HT-29 (cell line): ENCODE results near the gene CUX1. TPM values are rescaled to one million over a fixed set of nuclear protein-coding genes. Genes with fewer than 3 reads are reported as not detected.
A peak's percentile ranks its signal among the peaks of the same experiment; 100 is the strongest.
"Not testable (repeated sequence)": the region's sequence is repeated elsewhere in the genome, so short reads cannot be mapped to it uniquely, and the experiment has no call there.

Experiments
- DNase-seq: peaks from one replicate; pipeline ENCODE4 v3.0.0-alpha.2; 2015; ENCODE audit warnings: low spot score
- total RNA-seq: library from RNA; depleted of rRNA; stranded (reverse); fragments of >200 nt; shearing (Covaris generic); gene quantifications from 2 replicates; pipeline ENCODE4 v1.2.3, GENCODE V29; 2014

Gene CUX1
- total RNA-seq, 1 experiment from 2014 or later = 48.3 TPM

DNA sequence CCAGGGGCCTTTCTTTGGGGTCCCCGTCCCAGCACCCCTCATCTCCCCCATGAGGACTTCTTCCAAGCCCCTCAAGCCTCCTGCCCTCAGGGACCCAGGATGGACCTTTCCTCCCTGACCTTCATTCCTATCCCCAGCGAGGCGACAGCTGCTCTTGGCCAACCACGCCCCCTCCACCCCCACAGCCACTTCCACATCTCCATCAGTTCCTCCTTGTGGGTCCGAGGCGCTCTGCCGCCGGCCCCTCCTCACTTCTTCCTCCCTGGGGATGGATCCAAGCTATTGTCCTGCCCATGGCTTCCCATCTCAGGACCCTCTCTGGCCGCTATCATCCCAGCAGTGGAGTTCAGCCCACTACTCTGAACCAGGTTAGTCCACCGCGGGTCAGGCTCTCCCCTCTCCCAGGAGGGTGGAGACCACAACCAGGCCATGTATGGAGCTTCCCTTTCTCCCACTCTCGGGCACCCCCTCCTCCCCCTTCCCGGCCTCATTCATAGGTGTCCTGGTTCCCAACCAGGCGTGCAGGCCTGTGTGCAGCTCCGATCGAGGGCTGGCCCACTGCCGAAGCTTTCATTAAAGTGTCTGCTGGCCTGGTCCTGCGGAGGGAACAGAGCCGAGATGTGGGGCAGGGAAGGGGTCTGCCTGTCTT is 467.6 kb downstream of the CUX1 start:
- DNase-seq = no peak

DNA sequence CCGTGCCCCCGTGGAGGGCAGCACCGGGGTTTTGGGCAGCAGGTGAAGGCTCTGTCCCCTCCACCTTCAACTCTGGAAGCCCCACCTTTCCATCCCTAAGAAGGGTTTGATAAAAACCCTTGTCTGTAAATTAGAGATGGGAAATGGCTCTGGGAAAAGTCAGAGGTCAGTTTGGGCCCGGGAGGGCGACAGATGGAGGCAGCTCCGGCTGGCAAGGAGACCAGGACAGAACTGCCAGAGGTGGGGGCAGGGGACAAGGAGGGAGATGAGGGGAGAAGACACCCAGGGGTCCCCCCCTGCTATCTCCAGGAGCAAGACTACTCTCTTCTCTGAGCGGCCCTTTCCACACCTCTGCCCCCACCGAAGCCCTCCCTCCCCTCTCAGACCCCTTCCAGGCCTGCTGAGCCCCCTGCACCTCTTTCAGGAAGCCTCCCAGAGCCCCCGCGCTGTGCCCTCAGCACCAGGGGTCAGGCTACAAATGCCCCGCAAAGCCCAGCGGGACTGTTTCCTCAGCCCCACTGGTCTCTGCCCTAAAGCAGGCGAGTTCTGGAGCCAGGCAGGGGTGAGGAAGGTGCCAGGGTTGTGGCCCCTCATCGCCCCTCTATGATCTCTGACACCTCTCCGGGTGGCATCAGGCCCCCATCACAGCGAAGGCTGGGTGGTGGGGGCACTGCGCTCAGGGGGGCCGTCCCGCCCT is 468.3 kb downstream of the CUX1 start:
- DNase-seq = no peak

DNA sequence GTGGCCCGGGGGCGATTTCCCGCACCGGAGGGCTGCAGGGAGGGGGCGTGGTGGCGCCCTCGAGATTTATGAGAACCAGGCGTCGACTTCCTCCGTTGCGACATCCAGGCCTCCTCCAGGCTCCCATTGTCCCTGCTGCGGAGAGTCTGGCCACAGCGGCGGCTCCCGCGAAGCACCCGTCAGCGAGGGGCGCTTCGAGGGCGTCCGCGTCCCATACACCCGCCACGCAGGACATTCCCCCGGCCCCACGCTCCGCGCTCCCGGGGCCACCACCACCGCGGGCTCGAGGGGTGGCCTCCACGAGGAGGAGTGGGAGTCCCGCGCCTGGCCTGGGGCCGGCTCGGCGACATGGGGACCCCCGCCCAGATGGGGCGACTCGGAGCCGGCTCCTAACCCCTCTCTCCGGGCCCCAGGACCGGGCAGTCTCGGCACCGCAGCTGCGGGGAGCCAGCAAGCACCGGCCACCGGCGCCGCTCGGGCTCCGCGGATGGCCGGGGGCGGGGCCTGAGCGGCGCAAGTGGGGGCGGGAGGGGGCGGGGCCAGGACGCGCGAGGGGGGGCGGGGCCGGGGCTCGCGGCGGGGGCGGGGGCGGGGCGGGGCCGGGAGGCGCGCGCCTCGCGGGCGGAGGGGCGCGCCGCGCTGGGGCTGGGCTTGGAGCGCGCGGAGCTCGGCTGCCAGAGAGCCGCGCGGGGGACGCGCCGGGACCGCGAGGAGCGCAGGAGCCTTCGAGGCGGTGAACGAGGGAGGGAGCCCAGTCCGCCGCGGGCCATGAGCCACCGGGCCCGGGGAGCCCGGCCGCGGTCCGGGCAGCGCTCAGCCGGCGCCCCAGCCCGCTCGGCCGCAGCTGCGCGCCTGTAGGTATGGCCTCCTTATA is 469.0 kb downstream of the CUX1 start, which contains the start of gene SH2B2:
TSS of gene SH2B2 (plus strand) at position 632 of the 874 bp plus-strand sequence. CDS start 13,683 bp downstream, outside the sequence.
- DNase-seq = peak; percentile 53

DNA sequence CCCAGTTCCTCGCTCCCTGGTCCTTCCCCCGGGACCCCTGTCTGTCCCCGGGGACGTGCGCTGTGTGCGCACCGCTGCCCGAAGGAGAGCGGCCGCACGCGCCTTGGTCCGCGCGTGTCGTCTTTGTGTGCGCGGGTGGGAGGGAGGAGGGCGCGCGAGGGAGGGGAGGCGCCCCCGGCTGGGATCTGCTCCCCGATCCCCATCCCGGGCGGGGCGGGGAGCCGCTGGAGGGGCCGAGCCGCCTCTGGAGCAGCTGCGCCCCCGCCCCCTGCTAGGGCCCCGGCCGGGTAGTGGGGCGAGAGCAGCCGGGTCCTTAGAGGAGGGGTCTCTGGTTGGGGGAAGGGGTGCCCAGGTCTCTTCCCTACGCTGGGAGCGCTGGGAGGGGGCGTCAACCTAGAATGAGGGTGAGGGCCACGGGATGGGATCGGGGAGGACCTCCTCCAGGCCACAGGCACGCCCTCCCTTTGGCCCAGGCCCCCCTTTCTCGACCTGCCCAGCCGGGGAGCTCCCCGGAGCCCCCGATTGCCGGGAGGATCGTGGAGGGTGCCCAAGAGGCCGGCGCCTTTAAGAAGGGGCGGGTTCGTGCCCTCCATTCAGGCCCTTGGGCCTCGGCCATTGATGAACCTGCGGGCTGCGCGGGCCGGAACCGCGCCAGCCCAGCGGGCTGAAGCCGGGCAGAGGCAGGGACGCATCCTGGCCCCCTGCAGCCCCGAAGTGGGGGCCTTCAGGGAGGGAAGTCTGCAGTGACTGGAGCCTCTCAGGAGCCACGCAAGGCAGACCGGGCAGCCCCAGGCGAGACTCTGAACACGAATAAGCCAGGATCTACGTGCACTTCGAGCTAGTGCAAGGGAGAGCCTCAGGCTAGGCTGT is 469.9 kb downstream of the CUX1 start:
- no peak for DNase-seq

DNA sequence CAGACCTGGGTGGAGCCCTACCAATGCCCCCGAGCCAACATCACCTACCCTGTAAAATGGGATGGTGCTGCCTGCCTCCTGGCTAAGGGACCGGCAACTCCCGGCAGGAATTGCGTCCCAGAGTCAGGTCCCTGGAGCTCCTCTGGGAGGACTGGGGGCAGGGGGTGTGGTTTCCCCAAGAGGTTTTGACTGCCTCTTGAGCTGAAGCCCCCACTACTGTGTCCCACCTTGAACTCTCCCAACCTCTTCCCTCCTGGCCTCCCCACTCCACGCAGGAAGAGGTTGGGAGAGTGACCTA is 470.5 kb downstream of the CUX1 start:
- peak; percentile 16 for DNase-seq

DNA sequence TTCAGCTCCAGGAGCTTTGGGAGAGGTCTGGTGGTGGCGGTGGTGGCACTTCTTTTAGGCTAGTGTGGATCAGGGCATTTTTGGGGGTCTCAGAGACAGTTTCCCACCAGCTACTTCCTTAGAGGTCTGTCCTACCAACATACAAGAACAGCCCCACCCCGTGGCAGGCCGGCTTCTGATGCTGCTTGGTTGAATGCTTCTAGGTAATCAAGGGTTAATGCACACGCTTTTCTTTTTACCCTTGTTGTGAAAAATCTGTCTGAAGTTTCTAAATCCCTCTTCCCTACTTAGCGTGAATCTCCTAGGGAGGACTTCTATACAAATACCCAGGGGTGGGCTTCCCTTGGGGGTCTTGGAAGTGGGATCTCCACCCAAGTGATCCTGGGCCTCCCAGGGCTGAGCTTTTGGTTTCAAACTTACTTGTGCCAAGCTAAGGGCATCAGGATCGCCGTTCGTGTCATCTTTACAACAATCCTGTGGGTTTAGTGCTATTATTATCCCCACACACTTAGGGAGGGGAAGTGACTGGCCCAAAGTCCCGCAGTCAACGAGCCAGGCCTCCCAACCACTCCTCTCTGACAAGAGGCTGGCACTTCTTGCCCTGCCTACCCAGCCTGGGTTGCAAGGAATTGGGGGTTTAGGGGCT is 471.0 kb downstream of the CUX1 start:
- DNase-seq = peak; percentile 25

DNA sequence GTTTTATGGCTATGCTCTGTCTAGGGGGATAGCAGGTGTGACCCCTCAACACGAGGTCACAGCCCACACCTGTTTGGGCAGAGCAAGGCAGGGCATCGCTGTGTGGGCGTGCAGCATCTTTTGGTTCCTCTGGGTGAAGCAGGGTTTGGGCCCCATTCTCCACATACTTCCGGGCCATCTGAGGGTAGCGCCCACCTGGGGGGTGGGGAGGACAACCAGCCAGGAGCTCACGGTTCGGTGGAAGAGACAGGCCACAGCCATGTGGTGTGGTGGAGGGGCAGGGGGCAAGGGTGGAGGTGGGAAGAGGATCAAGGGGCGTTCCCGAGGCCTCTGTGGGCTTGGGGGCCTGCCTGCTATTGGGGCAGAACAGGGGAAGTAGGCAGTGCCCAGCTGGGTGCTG is 471.6 kb downstream of the CUX1 start:
- DNase-seq = no peak

DNA sequence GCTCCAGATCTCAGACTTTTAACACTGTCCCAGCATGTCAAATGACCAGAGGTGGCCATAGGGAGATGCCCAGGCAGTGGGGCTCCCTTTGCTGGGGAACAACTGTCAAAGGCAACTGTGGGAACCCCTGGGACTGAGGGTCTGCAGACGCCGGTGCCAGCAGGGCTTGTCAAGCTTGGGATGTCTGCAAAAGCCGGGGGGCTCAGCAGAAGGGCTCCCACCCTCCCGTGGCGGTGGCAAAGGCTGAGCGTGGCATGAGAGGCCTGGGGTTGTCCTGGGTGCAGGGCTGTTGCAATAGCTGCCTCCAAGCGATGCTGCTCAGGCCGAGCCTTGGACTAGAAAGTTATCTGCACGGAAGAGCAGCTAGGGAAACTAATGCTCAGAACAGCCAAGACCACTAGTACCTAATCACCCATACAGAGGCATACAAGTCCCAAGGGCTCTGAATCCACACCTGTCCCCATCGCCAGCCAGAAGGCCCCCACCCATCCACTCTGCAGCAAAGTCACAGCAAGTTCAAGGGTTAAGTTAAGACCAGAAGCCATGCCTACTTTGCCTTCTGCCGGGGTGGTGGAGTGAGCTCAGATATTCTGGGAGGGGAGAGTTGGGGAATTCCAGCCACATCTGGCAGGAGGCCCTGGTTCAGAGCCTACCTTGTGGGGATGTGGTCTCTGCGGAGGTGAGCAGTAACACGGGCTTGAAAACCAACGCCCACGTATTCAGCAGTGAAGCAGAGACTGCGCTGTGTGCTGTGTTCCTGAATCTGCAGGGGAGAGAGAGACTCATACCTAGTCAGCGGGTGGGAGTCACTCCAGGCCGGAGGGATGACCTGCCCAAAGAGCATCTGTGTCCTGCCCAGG is 473.9 kb downstream of the CUX1 start:
- DNase-seq = no peak

DNA sequence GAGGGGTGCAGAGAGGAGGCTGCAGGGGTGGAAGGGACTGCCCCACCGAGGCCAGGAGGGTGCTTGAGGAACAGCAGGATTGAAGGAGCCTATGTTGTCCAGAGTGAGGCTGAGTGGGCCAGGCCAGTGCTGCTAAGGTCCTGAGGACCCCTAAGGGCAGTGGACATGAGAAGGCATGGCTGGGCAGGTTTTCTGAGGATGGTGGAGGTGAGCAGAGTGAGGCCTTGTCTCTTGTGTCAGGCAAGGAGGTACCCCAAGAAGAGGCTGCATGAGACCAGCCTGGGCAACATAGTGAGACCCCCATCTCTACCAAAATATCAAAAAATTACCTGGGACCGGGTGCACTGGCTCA is 474.5 kb downstream of the CUX1 start:
- no peak for DNase-seq

DNA sequence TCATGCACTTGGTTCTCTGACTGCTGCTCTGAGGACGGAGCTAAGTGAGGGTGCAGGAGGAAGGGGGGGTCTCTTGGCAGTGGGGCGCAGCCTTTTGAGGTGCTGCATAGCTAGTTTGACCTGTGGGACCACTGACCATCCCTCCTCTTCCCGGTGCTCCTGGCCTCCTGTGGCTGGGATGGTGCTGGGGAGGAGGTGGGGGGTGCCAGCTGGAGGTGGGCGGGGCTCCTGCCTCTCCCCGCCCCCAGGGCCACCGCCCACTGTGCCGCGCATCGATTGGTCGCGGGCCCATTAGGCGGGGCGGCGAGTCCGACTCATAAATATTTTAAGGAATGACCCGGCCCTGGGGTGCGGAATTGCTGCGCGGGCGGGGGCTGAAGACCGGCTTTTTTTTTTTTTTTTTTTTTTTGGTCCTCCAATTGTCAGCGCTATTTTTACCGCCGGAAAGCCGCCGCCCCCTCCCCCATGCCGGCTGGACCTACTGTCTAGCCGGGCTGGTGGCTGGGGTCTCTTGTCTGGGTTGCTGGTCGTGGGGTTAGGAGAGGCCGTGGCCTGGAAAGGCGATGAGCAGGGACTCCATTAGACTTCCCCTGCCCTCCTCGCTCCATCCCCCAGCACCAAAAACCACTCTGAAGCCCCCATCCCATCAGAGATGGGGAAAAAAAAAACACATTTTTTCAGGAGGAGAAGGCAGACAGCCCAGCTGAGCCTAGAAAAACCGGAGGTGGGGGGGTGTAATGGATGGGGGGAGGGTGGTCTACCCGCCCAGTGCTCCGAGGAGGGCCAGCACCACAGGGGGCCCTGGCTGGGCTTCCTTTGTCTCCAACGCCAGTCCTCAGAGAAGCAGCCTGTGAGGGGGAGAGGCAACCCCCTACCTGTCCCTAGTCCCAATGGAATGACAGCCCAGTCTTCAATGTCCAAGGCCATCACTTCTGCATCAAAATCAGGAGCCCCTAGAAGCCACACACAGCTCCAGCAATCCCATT is 475.7 kb downstream of the CUX1 start:
- DNase-seq = no peak

DNA sequence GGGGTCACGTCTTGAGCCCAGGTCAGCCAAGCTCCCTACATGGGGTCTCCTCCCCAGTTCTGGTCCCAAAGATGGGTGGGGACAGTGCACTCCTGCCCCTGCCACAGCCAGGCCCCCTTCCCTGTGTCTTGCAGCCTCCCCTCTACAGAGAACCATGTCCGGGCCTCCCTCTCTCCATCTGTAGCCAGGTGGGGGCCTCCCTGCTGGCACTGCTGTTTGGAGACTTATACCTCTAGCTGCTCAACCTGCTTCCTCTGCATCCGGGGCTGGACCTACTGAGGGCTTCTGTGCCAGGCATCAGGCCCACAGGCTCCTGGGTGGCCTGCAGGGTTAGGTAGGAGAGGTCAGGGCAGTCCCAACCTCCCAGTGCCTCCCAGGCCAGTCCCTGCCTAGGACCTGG is 477.2 kb downstream of the CUX1 start:
- DNase-seq = no peak

DNA sequence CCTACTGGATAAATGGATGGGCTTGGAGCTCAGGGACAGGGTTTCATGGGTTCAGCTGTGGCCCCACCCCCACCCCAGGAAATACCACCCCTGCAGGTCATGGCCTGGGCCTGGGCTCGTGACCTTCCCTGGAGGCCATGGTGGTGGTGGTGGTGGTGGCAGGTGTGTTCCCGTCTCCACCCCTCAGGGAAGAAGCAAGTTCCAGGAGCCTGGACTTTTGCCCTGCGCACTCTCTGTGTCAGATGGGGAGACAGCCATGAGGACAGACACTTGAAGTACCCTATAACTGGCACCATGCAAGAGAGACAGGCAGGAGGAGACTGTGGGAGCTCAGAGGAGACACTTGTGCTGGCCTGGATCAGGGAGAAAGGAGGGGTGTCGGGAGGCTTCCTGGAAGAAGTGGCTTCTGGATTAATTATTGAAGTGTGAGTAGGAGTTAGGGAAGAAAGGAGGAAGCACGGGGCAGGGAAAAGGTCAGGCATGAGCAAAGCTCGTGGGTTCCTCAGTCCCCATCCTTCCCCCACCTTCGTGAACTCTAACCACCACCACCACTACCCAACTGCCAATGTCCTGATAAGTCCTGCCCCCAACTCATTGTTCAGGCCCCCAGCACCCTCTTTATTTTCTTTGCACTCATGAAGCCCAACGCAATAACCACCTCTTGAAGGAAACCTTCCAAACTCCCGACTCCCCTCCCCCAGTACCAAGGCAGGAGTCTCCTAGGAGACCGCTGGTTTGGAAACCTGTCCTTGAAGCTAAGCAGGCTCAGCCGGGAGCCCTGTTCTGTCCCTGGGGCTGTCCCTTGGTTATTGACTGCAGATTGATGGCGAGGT is 478.1 kb downstream of the CUX1 start:
- DNase-seq = no peak

DNA sequence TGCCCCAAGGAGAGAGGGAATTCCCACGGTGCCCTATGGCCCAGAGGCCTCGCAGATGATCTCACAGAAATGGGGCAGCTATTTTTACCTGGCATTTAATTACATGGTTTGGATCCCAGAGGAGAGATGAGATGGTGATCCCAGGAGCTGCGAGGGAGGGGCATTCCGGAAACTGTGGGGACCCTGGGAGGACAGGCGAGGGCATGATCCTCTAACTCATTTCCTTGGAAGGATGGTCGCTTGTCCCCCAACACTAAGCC is 478.7 kb downstream of the CUX1 start:
- DNase-seq = no peak

DNA sequence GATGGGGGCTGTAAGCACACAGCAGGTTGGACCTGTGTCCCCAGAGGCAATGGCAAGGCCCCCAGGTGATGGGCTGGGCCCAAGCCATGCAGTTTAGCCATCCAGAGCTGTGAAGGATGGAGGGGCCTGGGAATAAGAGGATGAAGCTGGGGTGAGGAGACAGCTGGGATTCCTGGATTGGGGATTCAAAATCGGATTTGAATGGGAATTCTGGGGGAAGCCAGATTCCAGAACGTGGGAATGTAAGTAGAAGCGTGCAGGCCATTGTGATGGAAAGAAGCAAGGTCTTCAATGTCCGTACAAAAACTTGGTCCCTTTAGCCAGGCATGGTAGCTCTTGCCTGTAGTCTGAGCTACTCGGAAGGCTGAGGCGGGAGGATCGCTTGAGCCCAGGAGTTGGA is 479.1 kb downstream of the CUX1 start:
- DNase-seq = no peak

DNA sequence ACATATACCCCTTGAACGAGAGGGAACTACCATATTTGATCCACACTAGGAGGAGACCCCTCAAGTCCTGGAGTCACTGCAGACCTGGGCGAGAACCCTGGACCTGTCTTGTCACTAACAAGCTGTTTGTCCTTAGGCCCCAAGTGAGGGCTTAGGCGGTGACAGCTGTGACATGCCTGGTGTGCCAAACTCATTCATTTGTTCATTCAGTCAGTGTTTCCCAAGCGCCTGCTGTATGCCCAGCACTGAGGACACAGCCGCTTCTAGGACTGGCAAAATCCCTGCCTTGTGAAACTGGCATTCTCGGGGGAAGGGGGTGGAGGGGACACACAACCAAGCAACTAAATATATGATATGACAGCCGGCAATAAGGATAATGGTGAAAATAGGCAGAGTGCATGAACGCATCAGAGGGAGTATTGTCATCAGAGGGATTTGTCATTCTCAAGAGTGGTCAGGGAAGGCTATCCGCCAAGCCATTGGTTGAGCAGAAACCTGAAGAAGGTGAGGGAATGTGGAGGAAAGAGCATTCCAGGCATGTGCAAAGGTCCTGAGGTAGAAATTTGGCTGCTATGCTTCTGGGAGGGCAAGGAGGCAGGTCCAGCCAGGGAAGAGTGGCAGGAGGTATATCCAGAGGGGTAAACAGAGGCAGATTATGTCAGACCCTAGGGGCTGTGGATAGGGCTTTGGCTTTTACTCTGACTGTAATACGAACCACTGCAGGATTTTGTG is 480.2 kb downstream of the CUX1 start:
- DNase-seq = no peak

DNA sequence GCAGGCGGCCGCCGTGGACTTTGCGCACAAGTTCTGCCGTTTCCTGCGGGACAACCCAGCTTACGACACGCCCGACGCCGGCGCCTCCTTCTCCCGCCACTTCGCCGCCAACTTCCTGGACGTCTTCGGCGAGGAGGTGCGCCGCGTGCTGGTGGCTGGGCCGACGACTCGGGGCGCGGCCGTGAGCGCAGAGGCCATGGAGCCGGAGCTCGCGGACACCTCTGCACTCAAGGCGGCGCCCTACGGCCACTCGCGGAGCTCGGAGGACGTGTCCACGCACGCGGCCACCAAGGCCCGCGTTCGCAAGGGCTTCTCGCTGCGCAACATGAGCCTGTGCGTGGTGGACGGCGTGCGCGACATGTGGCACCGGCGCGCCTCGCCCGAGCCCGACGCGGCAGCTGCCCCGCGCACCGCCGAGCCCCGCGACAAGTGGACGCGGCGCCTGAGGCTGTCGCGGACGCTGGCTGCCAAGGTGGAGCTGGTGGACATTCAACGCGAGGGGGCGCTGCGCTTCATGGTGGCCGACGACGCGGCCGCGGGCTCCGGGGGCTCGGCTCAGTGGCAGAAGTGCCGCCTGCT is 483.3 kb downstream of the CUX1 start:
- no peak for DNase-seq

DNA sequence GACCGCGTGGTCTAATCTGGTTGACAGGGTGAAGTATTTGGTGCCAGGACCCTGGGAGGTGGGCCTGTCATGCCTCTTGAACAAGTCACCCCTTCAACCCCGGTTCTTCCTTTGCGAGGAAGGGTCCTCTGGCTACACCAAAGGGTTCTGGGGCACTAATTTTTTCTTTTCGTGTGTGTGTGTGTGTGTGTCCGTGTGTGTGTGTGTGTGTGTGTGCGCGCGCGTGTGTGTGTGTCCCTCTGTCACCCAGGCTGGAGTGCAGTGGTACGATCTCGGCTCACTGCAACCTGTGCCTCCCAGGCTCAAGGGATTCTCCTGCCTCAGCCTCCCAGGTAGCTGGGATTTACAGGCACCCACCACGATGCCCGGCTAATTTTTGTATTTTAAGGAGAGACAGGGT is 483.9 kb downstream of the CUX1 start:
- not testable (repeated sequence) for DNase-seq
